NT2/D1 (cell line): ENCODE data around the gene SYT1.

Experiments
- DNase-seq: peaks from one replicate; pipeline ENCODE4 v3.0.0-alpha.2; 2011; ENCODE audit warnings: low read depth, low spot score
- H3K27me3 ChIP-seq: 2 replicates; pipeline ENCODE4 v1.6.0; 2011; ENCODE audit warnings: mild to moderate bottlenecking; ENCODE audit not compliant: insufficient read length, insufficient read depth
- H3K36me3 ChIP-seq: 2 replicates; pipeline ENCODE4 v1.6.1; 2011; ENCODE audit warnings: mild to moderate bottlenecking, low read length, mixed read lengths; ENCODE audit not compliant: insufficient read depth, insufficient read length
- H3K4me1 ChIP-seq: 2 replicates; pipeline ENCODE4 v1.5.1; 2011; ENCODE audit not compliant: insufficient read depth, insufficient read length
- H3K4me3 ChIP-seq: 2 replicates; pipeline ENCODE4 v1.5.1; 2011; ENCODE audit warnings: low read depth; ENCODE audit not compliant: insufficient read length
- H3K9ac ChIP-seq: 2 replicates; pipeline ENCODE4 v1.6.0; 2011; ENCODE audit warnings: low read depth; ENCODE audit not compliant: insufficient read length
- H3K9me3 ChIP-seq: 2 replicates; pipeline ENCODE4 v1.5.1; 2011; ENCODE audit warnings: mild to moderate bottlenecking, low read length; ENCODE audit not compliant: insufficient read depth
- SUZ12 ChIP-seq: IDR thresholded peaks from 2 replicates; pipeline ENCODE4 v1.6.1; 2011; ENCODE audit not compliant: insufficient read length, insufficient read depth; ENCODE audit errors: extremely low read depth
- YY1 ChIP-seq: IDR thresholded peaks from 2 replicates; pipeline ENCODE4 v1.6.1; 2011; ENCODE audit not compliant: insufficient read length, insufficient read depth
- ZNF274 ChIP-seq: IDR thresholded peaks from 2 replicates; pipeline ENCODE4 v1.6.1; 2011; ENCODE audit warnings: mild to moderate bottlenecking, low read depth, low read length

Gene SYT1

DNA sequence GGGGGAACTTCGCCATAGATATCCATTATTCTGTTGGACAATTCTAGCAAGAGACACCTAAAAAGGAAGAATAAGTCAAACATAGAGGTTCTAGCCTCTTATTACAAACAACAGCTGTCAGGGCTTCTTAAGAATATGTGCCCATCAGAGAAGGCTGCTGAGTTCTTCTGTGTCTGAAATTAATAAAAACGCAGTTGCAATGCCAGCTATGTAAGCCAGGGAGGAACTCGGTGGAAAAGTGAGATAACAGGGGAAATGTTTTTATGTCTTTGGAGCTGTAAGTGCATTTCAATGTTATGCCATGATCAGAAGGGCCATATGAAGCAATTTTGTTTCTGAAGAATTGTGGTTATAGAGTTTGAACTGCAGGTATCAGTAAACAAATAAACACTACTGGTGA lies 95.0 kb downstream of the SYT1 start:
- Histone ChIP-seq H3K4me1 (no peaks in the 10 kb centered on the region), H3K9ac (no peak overlapping the region), H3K4me3 (no peak overlapping the region), H3K27me3 (no peaks in the 10 kb centered on the region), H3K36me3 (no peaks in the 10 kb centered on the region), H3K9me3 (no peaks in the 10 kb centered on the region)
- DNase-seq: no peak
- no peak for TF ChIP-seq ZNF274
- TF ChIP-seq YY1: no peak
- TF ChIP-seq SUZ12: no peak

DNA sequence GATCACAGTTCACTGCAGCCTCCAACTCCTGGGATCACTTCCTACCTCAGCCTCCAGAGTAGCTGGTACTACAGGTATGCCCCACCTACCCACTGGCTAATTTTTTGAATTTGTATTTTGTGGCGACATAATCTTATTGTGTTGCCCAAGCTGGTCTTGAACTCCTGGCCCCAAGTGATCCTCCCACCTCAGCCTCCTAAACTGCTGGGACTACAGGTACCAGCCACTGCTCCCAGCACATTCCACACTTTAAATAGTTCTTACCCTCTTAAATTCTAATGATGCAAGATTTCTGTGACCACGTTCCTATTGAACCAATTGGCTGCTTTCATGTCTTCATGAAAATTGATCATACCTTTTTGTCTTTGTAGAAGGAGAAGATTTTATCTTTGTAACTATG lies 96.6 kb downstream of the SYT1 start:
- Histone ChIP-seq H3K4me1 (no peaks in the 10 kb centered on the region), H3K27me3 (no peaks in the 10 kb centered on the region), H3K36me3 (no peaks in the 10 kb centered on the region), H3K9me3 (no peaks in the 10 kb centered on the region), H3K4me3 (no peak overlapping the region), H3K9ac (no peak overlapping the region)
- no peak for DNase-seq
- no peak for TF ChIP-seq SUZ12
- TF ChIP-seq YY1: no peak
- no peak for TF ChIP-seq ZNF274

GRCh38 chr12:78963439-78964227 lies 99.1 kb downstream of the SYT1 start:
- Histone ChIP-seq H3K4me1 (no peaks in the 10 kb centered on the region), H3K4me3 (no peak overlapping the region), H3K27me3 (no peaks in the 10 kb centered on the region), H3K9ac (no peak overlapping the region), H3K9me3 (no peaks in the 10 kb centered on the region), H3K36me3 (no peaks in the 10 kb centered on the region)
- DNase-seq: no peak
- TF ChIP-seq YY1: no peak
- no peak for TF ChIP-seq SUZ12
- no peak for TF ChIP-seq ZNF274

- Histone ChIP-seq H3K9me3 (no peaks in the 10 kb centered on the region), H3K36me3 (no peaks in the 10 kb centered on the region), H3K4me1 (no peaks in the 10 kb centered on the region), H3K4me3 (no peak overlapping the region), H3K9ac (no peak overlapping the region), H3K27me3 (no peaks in the 10 kb centered on the region)
- no peak for TF ChIP-seq SUZ12
- TF ChIP-seq YY1: no peak
- TF ChIP-seq ZNF274: no peak
- no peak for DNase-seq
Observed at GRCh38 chr12:78964521-78964920, 99.9 kb downstream of the SYT1 start.

- H3K4me1 ChIP-seq: no peaks in the 10 kb centered on the region
- no peak for DNase-seq
Observed at GRCh38 chr12:78966062-78966461, 101.5 kb downstream of the SYT1 start.

DNA sequence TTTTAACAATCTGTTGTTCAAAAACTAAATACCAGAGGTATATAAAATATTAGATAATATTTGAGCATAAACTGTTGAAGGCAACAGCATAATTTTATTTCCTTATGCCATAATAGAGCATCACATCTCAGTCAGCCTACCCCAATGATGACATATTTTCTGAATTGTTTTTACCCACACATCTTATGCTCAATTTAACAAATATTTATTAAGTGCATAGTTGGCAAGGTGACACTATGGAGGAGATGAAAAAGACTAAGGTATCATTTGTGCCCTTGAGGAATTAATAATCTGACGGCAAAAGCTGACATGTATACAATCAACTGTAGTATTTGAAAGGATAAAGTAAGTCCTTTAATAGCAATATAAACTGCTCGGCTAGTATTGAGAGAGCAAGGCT lies 102.4 kb downstream of the SYT1 start:
- no peaks in the 10 kb centered on the region for H3K4me1 ChIP-seq

More at GRCh38 chr12:78966062-78966461, 101.5 kb downstream of the SYT1 start:
- H3K4me3 ChIP-seq: no peak overlapping the region
- no peak for TF ChIP-seq YY1
- no peak for TF ChIP-seq ZNF274
- no peak for TF ChIP-seq SUZ12
- no peak overlapping the region for H3K9ac ChIP-seq
- H3K27me3 ChIP-seq: no peaks in the 10 kb centered on the region
- no peaks in the 10 kb centered on the region for H3K36me3 ChIP-seq
- no peaks in the 10 kb centered on the region for H3K9me3 ChIP-seq

GRCh38 chr12:78968226-78968625 lies 103.7 kb downstream of the SYT1 start:
- H3K27me3 ChIP-seq: no peaks in the 10 kb centered on the region
- TF ChIP-seq ZNF274 (no peak), YY1 (no peak), SUZ12 (no peak)
- H3K4me1 ChIP-seq: no peaks in the 10 kb centered on the region
- H3K36me3 ChIP-seq: no peaks in the 10 kb centered on the region
- H3K4me3 ChIP-seq: no peak overlapping the region
- H3K9me3 ChIP-seq: no peaks in the 10 kb centered on the region
- no peak overlapping the region for H3K9ac ChIP-seq
- no peak for DNase-seq

More for the DNA sequence above, 102.4 kb downstream of the SYT1 start:
- no peaks in the 10 kb centered on the region for H3K27me3 ChIP-seq
- H3K9me3 ChIP-seq: no peaks in the 10 kb centered on the region
- H3K36me3 ChIP-seq: no peaks in the 10 kb centered on the region
- TF ChIP-seq YY1 (no peak), SUZ12 (no peak), ZNF274 (no peak)
- H3K4me3 ChIP-seq: no peak overlapping the region
- H3K9ac ChIP-seq: no peak overlapping the region
- no peak for DNase-seq
